GM06990 (cell line): Measurements from ENCODE around the gene GCLC.

Experiments
- DNase-seq: peaks from one replicate; pipeline ENCODE4 v3.0.0-alpha.2; 2011; ENCODE audit not compliant: insufficient read length; ENCODE audit errors: extremely low read depth
- H3K27me3 ChIP-seq: replicated peaks from 2 replicates; pipeline ENCODE4 v1.6.0; 2011; ENCODE audit warnings: low read length; ENCODE audit not compliant: control insufficient read depth, insufficient read depth
- H3K36me3 ChIP-seq: 2 replicates; pipeline ENCODE4 v1.5.1; 2011; ENCODE audit warnings: low read length; ENCODE audit not compliant: control insufficient read depth, insufficient read depth
- H3K4me3 ChIP-seq: replicated peaks from 2 replicates; pipeline ENCODE4 v1.5.1; 2011; ENCODE audit warnings: low read depth, mild to moderate bottlenecking, control low read depth, low read length
- CTCF ChIP-seq: IDR thresholded peaks from 2 replicates; pipeline ENCODE4 v1.5.1; 2011; ENCODE audit warnings: low read length, control low read depth, mild to moderate bottlenecking, inconsistent platforms; ENCODE audit not compliant: insufficient read depth, poor library complexity, severe bottlenecking

The GCLC gene

DNA sequence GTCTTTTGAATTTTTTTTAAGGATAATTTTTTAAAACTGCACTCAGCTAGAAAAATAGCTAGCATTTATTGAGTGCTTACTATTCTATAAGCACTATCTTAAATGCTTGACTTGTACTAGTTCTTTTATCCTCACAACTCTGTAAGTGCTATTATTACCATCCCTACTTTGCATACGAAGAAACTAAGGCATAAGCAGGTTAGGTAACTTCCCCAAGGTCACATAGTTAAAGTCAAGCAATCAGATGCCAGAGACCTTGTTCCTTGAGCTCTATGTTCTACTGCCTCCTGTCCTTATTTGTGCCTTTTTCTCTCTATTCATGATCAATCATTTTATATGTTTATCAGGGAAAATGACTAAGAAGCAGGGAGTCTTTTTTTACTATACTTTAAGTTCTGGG lies 65.0 kb downstream of the GCLC start:
- no peaks in the 10 kb centered on the region for H3K27me3 ChIP-seq
- no peak overlapping the region for H3K4me3 ChIP-seq
- no peak for TF ChIP-seq CTCF

GRCh38 chr6:53476964-53477363 lies 67.9 kb downstream of the GCLC start:
- no peak for TF ChIP-seq CTCF
- no peak overlapping the region for H3K4me3 ChIP-seq
- no peaks in the 10 kb centered on the region for H3K27me3 ChIP-seq
- no peaks in the 10 kb centered on the region for H3K36me3 ChIP-seq
- DNase-seq = no peak

More for the DNA sequence above, 65.0 kb downstream of the GCLC start:
- DNase-seq = no peak
- H3K36me3 ChIP-seq = no peaks in the 10 kb centered on the region

GRCh38 chr6:53474010-53474409 lies 70.9 kb downstream of the GCLC start:
- H3K4me3 ChIP-seq = no peak overlapping the region
- no peak for TF ChIP-seq CTCF
- no peaks in the 10 kb centered on the region for H3K27me3 ChIP-seq
- no peaks in the 10 kb centered on the region for H3K36me3 ChIP-seq
- no peak for DNase-seq

- no peak for DNase-seq
- Histone ChIP-seq H3K4me3 (no peak overlapping the region), H3K36me3 (no peaks in the 10 kb centered on the region), H3K27me3 (no peaks in the 10 kb centered on the region)
- TF ChIP-seq CTCF = no peak
These were observed 75.7 kb downstream of the GCLC start for GRCh38 chr6:53469163-53469562.

DNA sequence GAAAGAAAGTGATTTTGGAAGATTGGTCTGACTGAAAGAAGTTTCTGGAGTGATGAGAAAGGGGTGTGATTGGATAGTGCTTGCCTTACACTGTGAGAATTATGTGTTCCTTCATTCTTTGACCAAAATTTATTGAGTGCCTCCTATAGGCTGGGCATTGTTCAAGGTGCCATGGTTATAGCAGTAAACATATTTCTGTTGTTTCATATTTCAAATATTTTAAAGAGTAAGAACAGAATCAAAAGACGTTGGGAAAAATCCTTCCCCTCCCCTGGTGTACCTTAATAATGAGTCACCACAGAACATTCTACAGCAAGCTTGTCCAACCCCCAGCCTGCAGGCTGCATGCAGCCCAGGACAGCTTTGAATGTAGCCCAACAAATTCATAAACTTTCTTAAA lies 78.6 kb downstream of the GCLC start:
- no peak for DNase-seq
- no peaks in the 10 kb centered on the region; the same call in 1 of the 2 replicates for H3K27me3 ChIP-seq
- H3K36me3 ChIP-seq = no peaks in the 10 kb centered on the region
- no peak for TF ChIP-seq CTCF
- H3K4me3 ChIP-seq = no peak overlapping the region

GRCh38 chr6:53465732-53466131 lies 79.2 kb downstream of the GCLC start:
- Histone ChIP-seq H3K4me3 (no peak overlapping the region), H3K36me3 (no peaks in the 10 kb centered on the region), H3K27me3 (no peaks in the 10 kb centered on the region; the same call in 1 of the 2 replicates)
- no peak for TF ChIP-seq CTCF
- no peak for DNase-seq
